ENCODE results near the gene ADGRG1.

Gene ADGRG1

DNA sequence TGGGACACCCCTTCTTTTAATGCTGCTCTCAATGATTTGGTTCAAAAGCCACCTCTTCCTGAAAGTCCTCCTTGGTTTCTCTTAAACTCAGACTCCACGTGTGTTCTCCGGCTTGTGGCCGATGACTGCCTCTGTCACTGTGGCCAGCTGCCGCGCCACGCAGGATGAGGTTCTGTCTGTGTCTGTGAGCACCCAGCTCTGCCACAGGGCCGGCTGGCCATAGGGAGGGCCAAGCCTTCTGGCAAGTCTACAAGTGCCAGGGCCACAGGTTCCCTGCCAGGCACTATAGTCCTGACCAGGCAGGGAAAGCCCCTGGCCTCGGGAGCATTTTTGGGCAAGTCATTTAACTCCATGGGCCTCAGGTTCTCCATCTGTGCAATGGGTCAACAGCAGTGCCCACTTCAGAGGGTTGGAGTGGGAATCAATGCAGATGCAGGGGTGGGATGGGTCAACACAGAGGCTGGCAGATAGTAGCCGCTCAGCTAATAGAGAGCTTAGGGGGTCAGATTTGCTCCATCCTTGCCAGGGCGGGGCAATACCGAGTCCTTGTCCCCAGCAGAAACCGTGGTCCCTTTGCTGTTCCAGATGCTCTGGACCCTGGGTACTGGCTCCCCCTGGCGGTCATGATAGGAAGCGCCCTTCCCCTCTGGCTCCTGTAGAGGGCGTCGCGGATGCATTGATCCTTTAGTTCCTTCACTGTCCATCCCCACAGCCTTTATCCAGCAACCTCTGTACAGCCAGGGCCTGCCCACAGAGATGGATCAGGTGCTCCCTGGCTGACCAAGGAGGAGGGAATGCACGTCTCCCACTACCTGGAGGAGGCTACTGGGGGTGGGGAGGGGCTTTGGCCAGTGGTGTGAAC is 20.4 kb downstream of the ADGRG1 start:
- TF ChIP-seq, protein P1, sequence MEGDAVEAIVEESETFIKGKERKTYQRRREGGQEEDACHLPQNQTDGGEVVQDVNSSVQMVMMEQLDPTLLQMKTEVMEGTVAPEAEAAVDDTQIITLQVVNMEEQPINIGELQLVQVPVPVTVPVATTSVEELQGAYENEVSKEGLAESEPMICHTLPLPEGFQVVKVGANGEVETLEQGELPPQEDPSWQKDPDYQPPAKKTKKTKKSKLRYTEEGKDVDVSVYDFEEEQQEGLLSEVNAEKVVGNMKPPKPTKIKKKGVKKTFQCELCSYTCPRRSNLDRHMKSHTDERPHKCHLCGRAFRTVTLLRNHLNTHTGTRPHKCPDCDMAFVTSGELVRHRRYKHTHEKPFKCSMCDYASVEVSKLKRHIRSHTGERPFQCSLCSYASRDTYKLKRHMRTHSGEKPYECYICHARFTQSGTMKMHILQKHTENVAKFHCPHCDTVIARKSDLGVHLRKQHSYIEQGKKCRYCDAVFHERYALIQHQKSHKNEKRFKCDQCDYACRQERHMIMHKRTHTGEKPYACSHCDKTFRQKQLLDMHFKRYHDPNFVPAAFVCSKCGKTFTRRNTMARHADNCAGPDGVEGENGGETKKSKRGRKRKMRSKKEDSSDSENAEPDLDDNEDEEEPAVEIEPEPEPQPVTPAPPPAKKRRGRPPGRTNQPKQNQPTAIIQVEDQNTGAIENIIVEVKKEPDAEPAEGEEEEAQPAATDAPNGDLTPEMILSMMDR (IDR thresholded peaks at IDR 0.05; ENCODE audit: extremely low read depth, insufficient read depth, missing control alignments): peak; percentile 100
- DNase-seq (ENCODE audit: low spot score): peak; percentile 94
- in situ Hi-C loops (cut with MboI; ENCODE audit: low pct_unique_long_range_greater_than_20kb, low sequenced_read_pairs, unreplicated experiment): loop anchor here (5.0 kb wide), 1 partner anchor 62 kb away; no protein-coding TSS in a partner anchor

DNA sequence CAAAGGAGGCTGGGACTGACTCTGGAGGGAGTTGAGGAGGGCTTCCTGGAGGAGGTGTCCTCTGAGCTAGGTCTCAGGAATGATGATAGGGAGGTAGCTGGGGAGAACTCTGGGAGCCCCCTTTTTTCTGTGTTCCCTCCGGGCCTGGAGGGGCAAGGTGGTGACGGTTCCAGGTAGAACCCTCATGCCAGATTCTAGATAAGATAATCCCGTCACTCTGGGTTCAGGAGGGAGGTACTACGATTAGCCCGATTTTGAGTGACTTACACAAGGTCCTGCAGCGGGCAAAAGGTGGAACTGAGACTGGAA is 21.0 kb downstream of the ADGRG1 start:
- DNase-seq (ENCODE audit: low spot score): no peak
- in situ Hi-C loops (cut with MboI; ENCODE audit: low pct_unique_long_range_greater_than_20kb, low sequenced_read_pairs, unreplicated experiment): loop anchor here (5.0 kb wide), 1 partner anchor 62 kb away; no protein-coding TSS in a partner anchor
- TF ChIP-seq, protein P1 (IDR thresholded peaks at IDR 0.05; ENCODE audit: extremely low read depth, insufficient read depth, missing control alignments): no peak

DNA sequence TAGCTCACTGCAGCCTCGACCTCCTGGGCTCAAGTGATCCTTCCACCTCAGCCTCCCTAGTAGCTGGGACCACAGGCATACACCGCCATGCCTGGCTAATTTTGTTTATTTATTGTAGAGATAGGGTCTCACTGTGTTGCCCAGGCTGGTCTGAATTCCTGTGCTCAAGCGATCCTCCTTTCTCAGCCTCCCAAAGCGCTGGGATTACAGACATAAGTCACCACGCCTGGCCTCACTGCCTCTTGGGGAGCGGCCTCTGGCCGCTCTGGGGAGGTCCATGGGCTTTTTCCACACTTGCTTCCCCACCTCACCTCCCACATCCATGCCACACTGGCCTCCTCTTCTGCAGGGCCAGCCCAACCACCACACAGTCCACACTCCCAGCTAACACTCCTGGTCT is 21.4 kb downstream of the ADGRG1 start:
- in situ Hi-C loops (cut with MboI; ENCODE audit: low pct_unique_long_range_greater_than_20kb, low sequenced_read_pairs, unreplicated experiment): loop anchor here (5.0 kb wide), 1 partner anchor 63 kb away; no protein-coding TSS in a partner anchor
- TF ChIP-seq, protein P1 (IDR thresholded peaks at IDR 0.05; ENCODE audit: extremely low read depth, insufficient read depth, missing control alignments): no peak
- DNase-seq (ENCODE audit: low spot score): no peak

DNA sequence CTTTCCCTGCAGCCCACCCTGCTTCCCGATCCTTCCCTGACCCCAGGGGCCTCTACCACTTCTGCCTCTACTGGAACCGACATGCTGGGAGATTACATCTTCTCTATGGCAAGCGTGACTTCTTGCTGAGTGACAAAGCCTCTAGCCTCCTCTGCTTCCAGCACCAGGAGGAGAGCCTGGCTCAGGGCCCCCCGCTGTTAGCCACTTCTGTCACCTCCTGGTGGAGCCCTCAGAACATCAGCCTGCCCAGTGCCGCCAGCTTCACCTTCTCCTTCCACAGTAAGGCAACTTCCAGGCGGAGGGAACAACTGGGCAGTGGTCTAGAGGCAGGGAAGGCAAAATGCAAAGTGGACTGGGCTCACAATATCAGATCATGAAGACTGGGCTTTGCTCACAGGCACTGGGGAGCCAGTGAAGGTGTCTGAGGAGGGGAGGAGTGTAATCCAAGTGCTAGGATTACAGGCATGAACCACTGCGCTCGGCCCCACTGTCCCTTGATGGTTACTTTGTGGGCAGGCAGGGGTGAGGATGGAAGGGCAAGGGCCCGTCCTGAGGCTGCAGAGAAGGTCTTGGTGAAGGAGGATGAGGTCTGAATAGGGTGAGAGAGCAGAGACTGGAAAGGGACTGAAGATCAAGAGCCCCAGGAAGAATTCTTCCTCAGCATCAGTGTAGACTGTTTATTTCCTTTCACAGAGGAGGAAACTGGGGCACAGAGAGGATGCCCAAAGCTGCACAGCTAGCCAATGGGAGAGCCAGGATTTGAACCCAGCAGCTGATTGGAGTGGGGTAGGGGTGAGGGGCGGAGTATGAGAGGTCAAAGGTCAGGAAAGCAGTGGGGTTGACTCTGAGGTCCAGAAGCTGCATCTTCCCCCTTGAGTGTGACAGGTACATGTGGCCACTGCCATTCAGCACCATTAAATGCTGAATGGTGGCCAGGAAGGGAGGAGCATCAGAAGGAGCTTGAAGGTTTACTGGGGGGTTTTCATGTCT is 23.2 kb downstream of the ADGRG1 start:
- TF ChIP-seq, protein P1 (IDR thresholded peaks at IDR 0.05; ENCODE audit: extremely low read depth, insufficient read depth, missing control alignments): peak; percentile 1
- in situ Hi-C loops (cut with MboI; ENCODE audit: low pct_unique_long_range_greater_than_20kb, low sequenced_read_pairs, unreplicated experiment): no loop called here

DNA sequence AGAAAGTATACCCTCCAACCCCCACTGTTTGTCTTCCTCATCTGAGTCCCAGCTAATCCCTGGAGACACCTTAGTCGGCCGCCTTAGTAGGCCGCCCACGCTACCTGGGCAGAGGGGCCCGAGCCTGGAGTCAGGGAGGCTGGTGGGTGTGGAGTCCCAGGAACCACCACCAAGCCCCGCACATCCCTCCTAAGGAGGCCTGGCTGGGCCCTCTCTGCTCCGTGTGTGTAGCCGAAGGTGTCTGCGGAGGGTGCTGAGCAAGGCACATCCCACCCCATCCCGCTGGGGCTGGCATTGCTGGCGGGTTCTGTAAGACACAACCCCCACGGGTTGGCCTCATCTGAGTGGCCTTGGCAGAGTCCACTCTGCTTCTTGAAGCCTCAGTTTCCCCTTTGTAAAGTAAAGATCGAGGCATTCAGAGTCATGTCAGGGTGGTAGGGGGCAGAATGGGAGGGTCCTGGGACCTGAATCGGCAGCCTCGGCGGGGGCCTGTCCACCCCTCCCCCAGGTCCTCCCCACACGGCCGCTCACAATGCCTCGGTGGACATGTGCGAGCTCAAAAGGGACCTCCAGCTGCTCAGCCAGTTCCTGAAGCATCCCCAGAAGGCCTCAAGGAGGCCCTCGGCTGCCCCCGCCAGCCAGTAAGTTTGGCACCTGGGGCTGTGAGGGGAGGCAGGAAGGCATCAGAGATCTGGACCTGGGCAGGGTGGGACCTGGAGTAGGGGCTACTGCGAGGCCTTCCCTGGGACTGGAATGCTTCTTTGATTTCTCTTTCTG is 24.5 kb downstream of the ADGRG1 start:
- in situ Hi-C loops (cut with MboI; ENCODE audit: low pct_unique_long_range_greater_than_20kb, low sequenced_read_pairs, unreplicated experiment): no loop called here
- DNase-seq (ENCODE audit: low spot score): no peak
- TF ChIP-seq, protein P1 (IDR thresholded peaks at IDR 0.05; ENCODE audit: extremely low read depth, insufficient read depth, missing control alignments): no peak

More for the DNA sequence above, 23.2 kb downstream of the ADGRG1 start:
- DNase-seq (ENCODE audit: low spot score): no peak

DNA sequence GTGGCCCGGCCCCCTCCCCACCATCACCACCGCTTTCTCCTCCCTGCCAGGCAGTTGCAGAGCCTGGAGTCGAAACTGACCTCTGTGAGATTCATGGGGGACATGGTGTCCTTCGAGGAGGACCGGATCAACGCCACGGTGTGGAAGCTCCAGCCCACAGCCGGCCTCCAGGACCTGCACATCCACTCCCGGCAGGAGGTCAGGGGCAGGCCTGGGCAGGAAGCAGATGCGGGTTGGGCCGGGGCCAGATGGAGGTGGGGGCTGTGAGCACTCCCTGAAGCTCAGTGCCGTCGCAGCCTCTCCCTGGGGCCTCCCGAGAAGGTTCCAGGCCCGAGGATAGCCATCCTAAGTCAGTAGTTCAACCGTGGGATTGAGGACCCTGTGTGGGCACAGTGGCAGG is 25.5 kb downstream of the ADGRG1 start:
- TF ChIP-seq, protein P1 (IDR thresholded peaks at IDR 0.05; ENCODE audit: extremely low read depth, insufficient read depth, missing control alignments): no peak
- in situ Hi-C loops (cut with MboI; ENCODE audit: low pct_unique_long_range_greater_than_20kb, low sequenced_read_pairs, unreplicated experiment): no loop called here
- DNase-seq (ENCODE audit: low spot score): no peak

Measured in GM13977 (cell line).